DND-41 (cell line): ENCODE results near the gene PRR20A.

Experiments
- EZH2 ChIP-seq: IDR thresholded peaks from 3 replicates; pipeline ENCODE4 v1.6.1; 2012; ENCODE audit warnings: borderline replicate concordance, low read depth, mild to moderate bottlenecking, moderate library complexity, low read length, inconsistent platforms; ENCODE audit not compliant: severe bottlenecking
- TF ChIP-seq, protein P1 (sequence below): IDR thresholded peaks from 2 replicates; pipeline ENCODE4 v1.5.1; 2012; ENCODE audit warnings: borderline replicate concordance, low read length, moderate library complexity, mild to moderate bottlenecking; ENCODE audit not compliant: poor library complexity, severe bottlenecking; ENCODE audit errors: extremely low read depth

DNA sequence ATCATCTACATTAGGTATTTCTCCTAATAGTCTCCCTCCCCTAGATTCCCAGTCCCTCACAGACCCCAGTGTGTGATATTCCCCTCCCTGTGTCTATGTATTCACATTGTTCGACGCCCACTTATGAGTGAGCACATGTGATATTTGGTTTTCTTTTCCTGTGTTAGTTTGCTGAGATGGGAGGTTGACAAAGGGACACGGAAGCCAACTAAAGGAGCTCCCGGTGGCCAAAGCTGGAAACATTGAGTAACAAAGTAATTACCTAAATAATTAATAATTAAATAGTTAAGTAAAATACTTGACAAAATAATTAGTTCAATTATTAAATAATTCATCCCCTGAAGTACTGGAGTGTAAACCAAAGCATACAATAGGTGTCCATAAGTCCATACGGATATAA, 1.7 kb upstream of the PRR20A start:
- TF ChIP-seq EZH2: no peak
- TF ChIP-seq, protein P1, sequence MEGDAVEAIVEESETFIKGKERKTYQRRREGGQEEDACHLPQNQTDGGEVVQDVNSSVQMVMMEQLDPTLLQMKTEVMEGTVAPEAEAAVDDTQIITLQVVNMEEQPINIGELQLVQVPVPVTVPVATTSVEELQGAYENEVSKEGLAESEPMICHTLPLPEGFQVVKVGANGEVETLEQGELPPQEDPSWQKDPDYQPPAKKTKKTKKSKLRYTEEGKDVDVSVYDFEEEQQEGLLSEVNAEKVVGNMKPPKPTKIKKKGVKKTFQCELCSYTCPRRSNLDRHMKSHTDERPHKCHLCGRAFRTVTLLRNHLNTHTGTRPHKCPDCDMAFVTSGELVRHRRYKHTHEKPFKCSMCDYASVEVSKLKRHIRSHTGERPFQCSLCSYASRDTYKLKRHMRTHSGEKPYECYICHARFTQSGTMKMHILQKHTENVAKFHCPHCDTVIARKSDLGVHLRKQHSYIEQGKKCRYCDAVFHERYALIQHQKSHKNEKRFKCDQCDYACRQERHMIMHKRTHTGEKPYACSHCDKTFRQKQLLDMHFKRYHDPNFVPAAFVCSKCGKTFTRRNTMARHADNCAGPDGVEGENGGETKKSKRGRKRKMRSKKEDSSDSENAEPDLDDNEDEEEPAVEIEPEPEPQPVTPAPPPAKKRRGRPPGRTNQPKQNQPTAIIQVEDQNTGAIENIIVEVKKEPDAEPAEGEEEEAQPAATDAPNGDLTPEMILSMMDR: no peak
